ENCODE results near the gene BORCS6. TPM values are rescaled to one million over a fixed set of nuclear protein-coding genes. Genes with fewer than 3 reads are reported as not detected.

BORCS6 gene
- total and polyA plus RNA-seq, 9 of the 15 experiments (the other 6 are each of a cell fraction or from before 2014, with no cell fraction given), result 0.01 to 7.4 (median 2.3) TPM

DNA sequence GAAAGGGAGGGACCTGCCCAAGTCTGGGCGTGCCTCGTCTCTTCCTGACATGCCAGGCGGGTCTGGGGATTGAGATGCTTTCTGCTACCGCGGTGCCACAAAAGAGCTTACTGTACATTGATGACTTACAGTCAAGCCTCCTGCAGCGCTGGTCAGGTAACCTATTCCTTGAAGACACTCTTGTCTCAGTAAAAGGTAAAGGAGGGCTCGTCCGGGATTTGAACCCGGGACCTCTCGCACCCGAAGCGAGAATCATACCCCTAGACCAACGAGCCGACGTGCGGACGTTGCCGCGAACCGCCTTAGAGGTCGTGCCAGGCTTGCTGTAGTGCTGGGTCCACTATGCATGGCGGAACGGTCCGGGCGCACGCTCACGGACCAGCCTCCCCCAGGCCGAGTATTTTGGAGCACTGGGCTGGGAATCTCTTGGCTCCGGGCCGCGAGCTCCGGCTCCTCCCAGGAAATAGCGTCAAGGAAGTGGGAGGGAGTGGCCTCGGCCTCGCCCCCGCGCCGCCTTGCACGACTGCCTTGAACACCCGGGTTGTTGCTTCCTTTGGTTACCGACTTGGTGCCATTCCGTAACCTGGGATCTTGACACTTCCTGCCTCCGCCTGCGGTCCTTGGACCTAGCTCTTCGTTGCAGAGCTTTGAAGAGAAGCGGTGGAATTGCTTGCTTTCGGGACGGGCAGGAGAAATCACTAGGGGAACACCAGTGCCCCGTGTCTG, 32.8 kb upstream of the BORCS6 start (continued):
- TF ChIP-seq POLR2G (IDR thresholded peaks at IDR 0.05; ENCODE audit: low read depth, low read length) (peak; percentile 83), GATAD2B (IDR thresholded peaks at IDR 0.05; ENCODE audit: borderline replicate concordance) (0 out of 2 replicates have a peak, but pooled peaks have one; percentile 19), BRD9 (IDR thresholded peaks at IDR 0.05; ENCODE audit: low read depth, partially characterized antibody) (peak; percentile 20), CBX3 (IDR thresholded peaks at IDR 0.05; ENCODE audit: borderline replicate concordance in 1 of 2, low read length in 2 of 2) (0 out of 3 replicates have a peak, but pooled peaks of 1 of the 2 experiments have one; percentile 16), SUPT5H (IDR thresholded peaks at IDR 0.05) (peak; percentile 65), ZNF398 (CRISPR knock-in tag; IDR thresholded peaks at IDR 0.05) (no peak), HMBOX1 (IDR thresholded peaks at IDR 0.05) (0 out of 2 replicates have a peak, but pooled peaks have one; percentile 19), KDM4B (IDR thresholded peaks at IDR 0.05; ENCODE audit: borderline replicate concordance in 2 of 2, low read depth in 1 of 2) (0 out of 4 replicates have a peak, but pooled peaks of 1 of the 2 experiments have one; percentile 61), TEAD1 (CRISPR knock-in tag; IDR thresholded peaks at IDR 0.05) (peak in 1 of 2 experiments; percentile 83; a peak in 2 of 4 replicates), PHF21A (IDR thresholded peaks at IDR 0.05; ENCODE audit: borderline replicate concordance, low read depth) (0 out of 2 replicates have a peak, but pooled peaks have one; percentile 38), KLF13 (tag; IDR thresholded peaks at IDR 0.05; ENCODE audit: borderline replicate concordance, low read depth) (no peak), KDM5B (IDR thresholded peaks at IDR 0.05; ENCODE audit: insufficient replicate concordance, low read depth, low read length) (peak; percentile 36), ATF2 (CRISPR knock-in tag; IDR thresholded peaks at IDR 0.05) (no peak), ELF1 (tag; IDR thresholded peaks at IDR 0.05) (peak; percentile 24; the same call in 1 of the 2 replicates)
- TF ChIP-seq, protein P1, sequence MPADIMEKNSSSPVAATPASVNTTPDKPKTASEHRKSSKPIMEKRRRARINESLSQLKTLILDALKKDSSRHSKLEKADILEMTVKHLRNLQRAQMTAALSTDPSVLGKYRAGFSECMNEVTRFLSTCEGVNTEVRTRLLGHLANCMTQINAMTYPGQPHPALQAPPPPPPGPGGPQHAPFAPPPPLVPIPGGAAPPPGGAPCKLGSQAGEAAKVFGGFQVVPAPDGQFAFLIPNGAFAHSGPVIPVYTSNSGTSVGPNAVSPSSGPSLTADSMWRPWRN (IDR thresholded peaks at IDR 0.05; ENCODE audit: low read depth), result 0 out of 2 replicates have a peak, but pooled peaks have one; percentile 13
- TF ChIP-seq, protein P2, sequence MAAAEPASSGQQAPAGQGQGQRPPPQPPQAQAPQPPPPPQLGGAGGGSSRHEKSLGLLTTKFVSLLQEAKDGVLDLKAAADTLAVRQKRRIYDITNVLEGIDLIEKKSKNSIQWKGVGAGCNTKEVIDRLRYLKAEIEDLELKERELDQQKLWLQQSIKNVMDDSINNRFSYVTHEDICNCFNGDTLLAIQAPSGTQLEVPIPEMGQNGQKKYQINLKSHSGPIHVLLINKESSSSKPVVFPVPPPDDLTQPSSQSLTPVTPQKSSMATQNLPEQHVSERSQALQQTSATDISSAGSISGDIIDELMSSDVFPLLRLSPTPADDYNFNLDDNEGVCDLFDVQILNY (CRISPR knock-in tag; IDR thresholded peaks at IDR 0.05), result no peak; the same call in 1 of the 2 replicates
